Measurements from ENCODE around the gene KAT6B. TPM values are rescaled to one million over a fixed set of nuclear protein-coding genes. Genes with fewer than 3 reads are reported as not detected.

The KAT6B gene
- total RNA-seq, 1 experiment from 2014 or later: 21.8 TPM

GRCh38 chr10:74992068-74992467 is 165.7 kb downstream of the KAT6B start:
- Histone ChIP-seq H3K36me3 (ENCODE audit: insufficient read depth, low read length, poor library complexity, severe bottlenecking) (no peaks in the 10 kb centered on the region), H3K4me1 (ENCODE audit: insufficient read depth, low read length, poor library complexity, severe bottlenecking) (peaks cover 26% of the 10 kb centered on the region), H3K27me3 (replicated peaks; ENCODE audit: insufficient read depth, low read depth, low read length, poor library complexity) (no peaks in the 10 kb centered on the region), H3K9me3 (ENCODE audit: low read depth, low read length, poor library complexity, severe bottlenecking) (no peaks in the 10 kb centered on the region), H3K27ac (ENCODE audit: low read depth, low read length, poor library complexity, severe bottlenecking) (no peak overlapping the region), H3K4me3 (ENCODE audit: low read depth, low read length, poor library complexity, severe bottlenecking) (no peak overlapping the region)
- ChIA-PET POLR2A (ENCODE audit: low non-redundant PET) (no interaction called here), CTCF (no interaction called here)
- DNase-seq (ENCODE audit: low spot score): no peak
- TF ChIP-seq, protein P1, sequence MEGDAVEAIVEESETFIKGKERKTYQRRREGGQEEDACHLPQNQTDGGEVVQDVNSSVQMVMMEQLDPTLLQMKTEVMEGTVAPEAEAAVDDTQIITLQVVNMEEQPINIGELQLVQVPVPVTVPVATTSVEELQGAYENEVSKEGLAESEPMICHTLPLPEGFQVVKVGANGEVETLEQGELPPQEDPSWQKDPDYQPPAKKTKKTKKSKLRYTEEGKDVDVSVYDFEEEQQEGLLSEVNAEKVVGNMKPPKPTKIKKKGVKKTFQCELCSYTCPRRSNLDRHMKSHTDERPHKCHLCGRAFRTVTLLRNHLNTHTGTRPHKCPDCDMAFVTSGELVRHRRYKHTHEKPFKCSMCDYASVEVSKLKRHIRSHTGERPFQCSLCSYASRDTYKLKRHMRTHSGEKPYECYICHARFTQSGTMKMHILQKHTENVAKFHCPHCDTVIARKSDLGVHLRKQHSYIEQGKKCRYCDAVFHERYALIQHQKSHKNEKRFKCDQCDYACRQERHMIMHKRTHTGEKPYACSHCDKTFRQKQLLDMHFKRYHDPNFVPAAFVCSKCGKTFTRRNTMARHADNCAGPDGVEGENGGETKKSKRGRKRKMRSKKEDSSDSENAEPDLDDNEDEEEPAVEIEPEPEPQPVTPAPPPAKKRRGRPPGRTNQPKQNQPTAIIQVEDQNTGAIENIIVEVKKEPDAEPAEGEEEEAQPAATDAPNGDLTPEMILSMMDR (conservative IDR thresholded peaks at IDR 0.05; ENCODE audit: low read depth, low read length): no peak
- no peak for TF ChIP-seq EZH2 (IDR thresholded peaks at IDR 0.05; ENCODE audit: borderline replicate concordance, low read depth, low read length, poor library complexity, severe bottlenecking)
- no TSS peak for BruUV-seq (replicated peaks)
- intact Hi-C loops (cut with micrococcal nuclease; ENCODE audit: unreplicated experiment): no loop called here

DNA sequence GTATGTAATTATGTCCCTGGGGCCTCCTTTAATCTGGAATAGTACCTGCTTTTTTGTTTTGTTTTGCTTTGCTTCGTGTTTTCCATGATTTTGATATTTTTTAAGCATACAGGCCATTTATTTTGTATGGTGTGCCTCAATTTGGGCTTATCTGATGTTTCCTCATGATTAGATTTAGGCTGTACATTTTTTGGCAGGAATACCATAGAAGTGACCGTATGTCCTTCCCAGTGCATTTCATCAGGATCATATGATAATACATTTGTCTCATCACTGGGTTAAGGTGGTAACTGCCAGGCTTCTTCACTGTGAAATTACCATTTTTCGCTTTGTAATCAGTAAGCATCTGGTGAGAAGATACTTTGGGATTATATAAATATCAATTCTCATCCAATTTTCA is 167.2 kb downstream of the KAT6B start:
- ChIA-PET CTCF (no interaction called here), POLR2A (ENCODE audit: low non-redundant PET) (no interaction called here)
- no peak for DNase-seq (ENCODE audit: low spot score)
- Histone ChIP-seq H3K27me3 (replicated peaks; ENCODE audit: insufficient read depth, low read depth, low read length, poor library complexity) (no peaks in the 10 kb centered on the region), H3K4me3 (ENCODE audit: low read depth, low read length, poor library complexity, severe bottlenecking) (no peak overlapping the region), H3K4me1 (ENCODE audit: insufficient read depth, low read length, poor library complexity, severe bottlenecking) (peaks cover 12% of the 10 kb centered on the region), H3K9me3 (ENCODE audit: low read depth, low read length, poor library complexity, severe bottlenecking) (no peaks in the 10 kb centered on the region), H3K36me3 (ENCODE audit: insufficient read depth, low read length, poor library complexity, severe bottlenecking) (no peaks in the 10 kb centered on the region), H3K27ac (ENCODE audit: low read depth, low read length, poor library complexity, severe bottlenecking) (no peak overlapping the region)
- no peak for TF ChIP-seq EZH2 (IDR thresholded peaks at IDR 0.05; ENCODE audit: borderline replicate concordance, low read depth, low read length, poor library complexity, severe bottlenecking)
- TF ChIP-seq, protein P1 (conservative IDR thresholded peaks at IDR 0.05; ENCODE audit: low read depth, low read length): no peak
- no TSS peak for BruUV-seq (replicated peaks)
- intact Hi-C loops (cut with micrococcal nuclease; ENCODE audit: unreplicated experiment): no loop called here

- Histone ChIP-seq H3K27ac (ENCODE audit: low read depth, low read length, poor library complexity, severe bottlenecking) (no peak overlapping the region), H3K9me3 (ENCODE audit: low read depth, low read length, poor library complexity, severe bottlenecking) (no peaks in the 10 kb centered on the region), H3K4me1 (ENCODE audit: insufficient read depth, low read length, poor library complexity, severe bottlenecking) (peaks cover 2% of the 10 kb centered on the region), H3K36me3 (ENCODE audit: insufficient read depth, low read length, poor library complexity, severe bottlenecking) (no peaks in the 10 kb centered on the region), H3K4me3 (ENCODE audit: low read depth, low read length, poor library complexity, severe bottlenecking) (no peak overlapping the region), H3K27me3 (replicated peaks; ENCODE audit: insufficient read depth, low read depth, low read length, poor library complexity) (no peaks in the 10 kb centered on the region)
- intact Hi-C loops (cut with micrococcal nuclease; ENCODE audit: unreplicated experiment): no loop called here
- TF ChIP-seq, protein P1 (conservative IDR thresholded peaks at IDR 0.05; ENCODE audit: low read depth, low read length): no peak
- no peak for TF ChIP-seq EZH2 (IDR thresholded peaks at IDR 0.05; ENCODE audit: borderline replicate concordance, low read depth, low read length, poor library complexity, severe bottlenecking)
- no TSS peak for BruUV-seq (replicated peaks)
- ChIA-PET CTCF (no interaction called here), POLR2A (ENCODE audit: low non-redundant PET) (interaction anchor here (0.6 kb wide), 1 partner anchor 781 kb away, joined by 3 read pairs; no protein-coding TSS in a partner anchor)
- DNase-seq (ENCODE audit: low spot score): no peak
These were observed 168.5 kb downstream of the KAT6B start for GRCh38 chr10:74994854-74995253.

Data from A673 (cell line).